Motor neuron (in vitro differentiated cells): ENCODE data around the gene LYPD4. TPM values are rescaled to one million over a fixed set of nuclear protein-coding genes. Genes with fewer than 3 reads are reported as not detected.

Source experiments
- ATAC-seq, 8 experiments: fragments of 200-7000 bp; cut with Tn5 transposase; replicated peaks in 6 of 8; 2 replicates each; pipeline ENCODE4 v1.8.0; 2021; ENCODE audit warnings: mild to moderate bottlenecking in 8 of 8, moderate library complexity in 8 of 8
- H3K27ac ChIP-seq, 2 donors: fragments of 250-450 bp; sonication (Bioruptor Pico); 2 replicates each; pipeline ENCODE4 v1.9.0; 2021; ENCODE audit warnings: antibody characterized with exemption in 2 of 2, mild to moderate bottlenecking in 2 of 2, moderate library complexity in 1 of 2
- H3K4me1 ChIP-seq, 2 donors: fragments of 250-450 bp; sonication (Bioruptor Pico); replicated peaks in 1 of 2; 2 replicates each; pipeline ENCODE4 v1.6.1; 2021; ENCODE audit warnings: antibody characterized with exemption in 2 of 2, mild to moderate bottlenecking in 2 of 2, moderate library complexity in 1 of 2
- H3K4me3 ChIP-seq, 5 donors: fragments of 250-450 bp; sonication (Bioruptor Pico); 2 replicates each; pipeline ENCODE4 v1.9.0; 2021; ENCODE audit warnings: antibody characterized with exemption in 5 of 5, mild to moderate bottlenecking in 5 of 5, moderate library complexity in 4 of 5
- WGBS, 10 experiments: fragments of 450-650 bp; shearing (Covaris generic); methylation state at CpG; one replicate each; pipeline ENCODE4 v1.0.0; 2022; 5-methylcytosine and 5-hydroxymethylcytosine counted together
- in situ Hi-C, 9 experiments: fragments of 400-800 bp; cut with MboI; loops; one replicate each; pipeline ENCODE4 v1.15.0; 2021; ENCODE audit warnings: low sequenced_read_pairs in 9 of 9, low pct_unique_long_range_greater_than_20kb in 2 of 9; ENCODE audit not compliant: unreplicated experiment in 9 of 9
- total RNA-seq, 8 experiments: library from RNA; unstranded; fragments of 300-600 nt; gene quantifications; 2 replicates each; pipeline versions ENCODE4 v1.2.3 to v1.2.4, GENCODE V29; 2022

LYPD4 gene
- total RNA-seq, 8 experiments from 2014 or later = 0.14 to 0.43 (median 0.25) TPM; not detected in 3

- peak overlapping the region; percentile 62 to 99 (median 69) for H3K4me3 ChIP-seq
- ATAC-seq = peak in 1 of 8 experiments; percentile 0
- WGBS, 10 experiments = 0% methylated on average over 1 to 4 of the region's 45 CpGs; no CpG with 5 or more reads in 6 of the 10 experiments
- in situ Hi-C loops = no loop called here
- H3K27ac ChIP-seq = peak overlapping the region; percentile 95 to 97
- H3K4me1 ChIP-seq = peaks cover 10% of the 10 kb centered on the region in 2 donors
Observed at GRCh38 chr19:41860419-41861115, 16.1 kb upstream of the LYPD4 start.

GRCh38 chr19:41859618-41860418 is 15.3 kb upstream of the LYPD4 start, which contains the start of gene RPS19:
Gene RPS19 (plus strand): TSS chr19:41860255. CDS start chr19:41860775, 520 bp downstream.
- in situ Hi-C loops = no loop called here
- peak within 1 kb of the TSS; percentile 95 to 97 for H3K27ac ChIP-seq
- WGBS, 10 experiments = 0 to 1% (median 0%) methylated on average over 4 to 21 of the region's 76 CpGs; no CpG with 5 or more reads in 3 of the 10 experiments
- ATAC-seq = peak; percentile 78 to 92 (median 88)
- peak within 1 kb of the TSS; percentile 62 to 99 (median 69) for H3K4me3 ChIP-seq
- peaks cover 10% of the 10 kb centered on the region in 2 donors for H3K4me1 ChIP-seq

GRCh38 chr19:41859213-41859617 is 14.7 kb upstream of the LYPD4 start:
- WGBS, 10 experiments = 0 to 18% (median 3%) methylated on average over 2 to 8 of the region's 8 CpGs; no CpG with 5 or more reads in 1 of the 10 experiments
- ATAC-seq = peak in 1 of 8 experiments; percentile 0
- peak overlapping the region; percentile 10 to 99 (median 69) for H3K4me3 ChIP-seq
- in situ Hi-C loops = no loop called here
- peak overlapping the region in 1 of 2 donors; percentile 25 for H3K27ac ChIP-seq
- peaks cover 10% of the 10 kb centered on the region in 2 donors for H3K4me1 ChIP-seq

GRCh38 chr19:41853768-41854167 is 9.3 kb upstream of the LYPD4 start:
- ATAC-seq = no peak
- H3K4me3 ChIP-seq = no peak overlapping the region
- WGBS, 10 experiments = 0 to 26% (median 13%) methylated on average over 1 to 2 of the region's 2 CpGs; no CpG with 5 or more reads in 6 of the 10 experiments
- in situ Hi-C loops = no loop called here
- no peaks in the 10 kb centered on the region for H3K4me1 ChIP-seq
- no peak overlapping the region for H3K27ac ChIP-seq

GRCh38 chr19:41853344-41853743 is 8.9 kb upstream of the LYPD4 start:
- Histone ChIP-seq H3K4me1 (no peaks in the 10 kb centered on the region), H3K27ac (no peak overlapping the region), H3K4me3 (no peak overlapping the region)
- no peak for ATAC-seq
- 0 to 100% (median 60%) methylated on average over 1 to 2 of the region's 2 CpGs; no CpG with 5 or more reads in 4 of the 10 experiments for WGBS, 10 experiments
- in situ Hi-C loops = no loop called here

GRCh38 chr19:41851456-41851855 is 7.0 kb upstream of the LYPD4 start:
- in situ Hi-C loops = no loop called here
- no peak overlapping the region for H3K4me3 ChIP-seq
- H3K27ac ChIP-seq = no peak overlapping the region
- 11 to 48% (median 27%) methylated on average over 2 to 4 of the region's 4 CpGs; no CpG with 5 or more reads in 4 of the 10 experiments for WGBS, 10 experiments
- no peaks in the 10 kb centered on the region for H3K4me1 ChIP-seq
- no peak for ATAC-seq

- in situ Hi-C loops = no loop called here
- WGBS, 10 experiments = 0 to 40% (median 31%) methylated on average over 1 to 2 of the region's 5 CpGs; no CpG with 5 or more reads in 7 of the 10 experiments
Observed at GRCh38 chr19:41850381-41850780, 5.9 kb upstream of the LYPD4 start.

GRCh38 chr19:41849067-41849466 is 4.6 kb upstream of the LYPD4 start:
- in situ Hi-C loops = no loop called here
- H3K27ac ChIP-seq = no peak overlapping the region
- H3K4me1 ChIP-seq = no peaks in the 10 kb centered on the region
- 20 to 73% (median 49%) methylated on average over 1 to 2 of the region's 2 CpGs; no CpG with 5 or more reads in 7 of the 10 experiments for WGBS, 10 experiments
- no peak for ATAC-seq
- H3K4me3 ChIP-seq = no peak overlapping the region

More at GRCh38 chr19:41850381-41850780, 5.9 kb upstream of the LYPD4 start:
- Histone ChIP-seq H3K4me3 (no peak overlapping the region), H3K4me1 (no peaks in the 10 kb centered on the region), H3K27ac (no peak overlapping the region)
- ATAC-seq = no peak

- Histone ChIP-seq H3K4me3 (no peak overlapping the region), H3K4me1 (no peaks in the 10 kb centered on the region), H3K27ac (no peak overlapping the region)
- 0 to 86% (median 40%) methylated on average over 1 to 5 of the region's 6 CpGs; no CpG with 5 or more reads in 3 of the 10 experiments for WGBS, 10 experiments
- ATAC-seq = no peak
- in situ Hi-C loops = no loop called here
Observed at GRCh38 chr19:41848666-41849065, 4.2 kb upstream of the LYPD4 start.

- in situ Hi-C loops = no loop called here
- Histone ChIP-seq H3K4me3 (no peak overlapping the region), H3K4me1 (no peaks in the 10 kb centered on the region), H3K27ac (no peak overlapping the region)
- ATAC-seq = no peak
- WGBS, 10 experiments = 41 to 72% (median 43%) methylated on average over 6 to 8 of the region's 19 CpGs; no CpG with 5 or more reads in 7 of the 10 experiments
Observed at GRCh38 chr19:41847351-41848105, 3.0 kb upstream of the LYPD4 start.

- WGBS, 10 experiments = 42 to 100% (median 79%) methylated on average over 1 to 7 of the region's 23 CpGs; no CpG with 5 or more reads in 5 of the 10 experiments
Observed at GRCh38 chr19:41845051-41845590, 638 bp upstream of the LYPD4 start.

GRCh38 chr19:41845001-41845050 is 343 bp upstream of the LYPD4 start, which contains the start of gene DMRTC2:
Gene DMRTC2 (plus strand): TSS chr19:41845042. CDS start chr19:41847429, 2,387 bp downstream.
- Histone ChIP-seq H3K4me3 (no peak within 1 kb of the TSS), H3K4me1 (no peaks in the 10 kb centered on the region), H3K27ac (no peak within 1 kb of the TSS)
- ATAC-seq = no peak
- in situ Hi-C loops = no loop called here
- 89 to 100% (median 100%) methylated on average over 1 to 3 of the region's 3 CpGs; no CpG with 5 or more reads in 7 of the 10 experiments for WGBS, 10 experiments

More at GRCh38 chr19:41845051-41845590, 638 bp upstream of the LYPD4 start:
- Histone ChIP-seq H3K4me3 (no peak overlapping the region), H3K4me1 (no peaks in the 10 kb centered on the region), H3K27ac (no peak overlapping the region)
- no peak for ATAC-seq
- in situ Hi-C loops = no loop called here
